Mesothelial cell of epicardium (in vitro differentiated cells): ENCODE results near the gene CORT. TPM values are rescaled to one million over a fixed set of nuclear protein-coding genes. Genes with fewer than 3 reads are reported as not detected.

Source experiments
- DNase-seq, 2 experiments: peaks; one replicate each; pipeline ENCODE4 v3.0.0; 2021; ENCODE audit warnings: low spot score in 2 of 2; ENCODE audit not compliant: unreplicated experiment in 2 of 2
- H3K27ac Mint-ChIP-seq: 2 replicates; pipeline ENCODE4 v1.8.0; 2021; ENCODE audit warnings: mixed read lengths
- H3K27me3 Mint-ChIP-seq: 2 replicates; pipeline ENCODE4 v1.8.0; 2021; ENCODE audit warnings: low read depth, mixed read lengths
- H3K36me3 Mint-ChIP-seq: 2 replicates; pipeline ENCODE4 v1.8.0; 2021; ENCODE audit warnings: mixed read lengths
- H3K4me1 Mint-ChIP-seq: 2 replicates; pipeline ENCODE4 v1.8.0; 2021; ENCODE audit warnings: mixed read lengths
- H3K4me3 Mint-ChIP-seq: 2 replicates; pipeline ENCODE4 v1.8.0; 2021; ENCODE audit warnings: mild to moderate bottlenecking, moderate library complexity, mixed read lengths
- H3K9me3 Mint-ChIP-seq: 2 replicates; pipeline ENCODE4 v1.8.0; 2021; ENCODE audit warnings: mixed read lengths
- total RNA-seq: library from RNA; stranded (reverse); gene quantifications from 3 replicates; pipeline ENCODE4 v1.2.1, GENCODE V29; 2021
- TF ChIP-seq, protein P1 (sequence below): fragments of 200-600 bp; sonication (generic); IDR thresholded peaks from one replicate; pipeline ENCODE4 v1.5.0; 2021; ENCODE audit warnings: antibody characterized with exemption; ENCODE audit not compliant: unreplicated experiment

CORT gene
- total RNA-seq, 1 donor from 2014 or later, result 0.83 TPM

DNA sequence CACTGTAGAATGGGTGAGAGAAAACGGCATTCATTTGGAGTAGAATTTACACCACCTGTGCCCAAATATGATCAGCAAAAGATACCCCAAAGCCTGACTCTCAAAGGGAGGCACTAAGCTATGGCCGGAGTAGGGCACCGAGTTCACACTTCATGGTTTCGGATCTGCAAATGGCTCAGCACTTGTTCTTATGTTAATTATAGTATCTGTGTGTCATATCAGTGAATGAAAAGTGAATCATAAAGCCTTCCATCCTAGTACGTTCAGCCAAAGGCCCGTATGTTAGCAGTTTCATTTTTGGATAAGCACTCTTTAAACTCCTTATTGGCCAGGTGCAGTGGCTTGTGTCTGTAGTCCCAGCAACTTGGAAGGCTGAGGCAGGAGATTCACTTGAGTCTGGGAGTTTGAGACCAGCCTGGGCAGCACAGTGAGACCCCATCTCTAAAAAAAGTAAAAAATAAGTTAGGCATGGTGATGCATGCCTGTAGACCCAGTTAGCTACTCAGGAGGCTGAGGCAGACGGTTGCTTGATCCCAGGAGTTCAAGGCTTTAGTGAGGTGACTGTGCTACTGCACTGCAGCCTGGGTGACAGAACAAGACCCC, 4.9 kb upstream of the CORT start:
- Mint-ChIP-seq H3K4me1 (peaks cover 5% of the 10 kb centered on the region), H3K27me3 (no peaks in the 10 kb centered on the region), H3K9me3 (no peaks in the 10 kb centered on the region), H3K36me3 (peaks cover 4% of the 10 kb centered on the region), H3K27ac (no peak overlapping the region), H3K4me3 (no peak overlapping the region)
- no peak for DNase-seq
- TF ChIP-seq, protein P1, sequence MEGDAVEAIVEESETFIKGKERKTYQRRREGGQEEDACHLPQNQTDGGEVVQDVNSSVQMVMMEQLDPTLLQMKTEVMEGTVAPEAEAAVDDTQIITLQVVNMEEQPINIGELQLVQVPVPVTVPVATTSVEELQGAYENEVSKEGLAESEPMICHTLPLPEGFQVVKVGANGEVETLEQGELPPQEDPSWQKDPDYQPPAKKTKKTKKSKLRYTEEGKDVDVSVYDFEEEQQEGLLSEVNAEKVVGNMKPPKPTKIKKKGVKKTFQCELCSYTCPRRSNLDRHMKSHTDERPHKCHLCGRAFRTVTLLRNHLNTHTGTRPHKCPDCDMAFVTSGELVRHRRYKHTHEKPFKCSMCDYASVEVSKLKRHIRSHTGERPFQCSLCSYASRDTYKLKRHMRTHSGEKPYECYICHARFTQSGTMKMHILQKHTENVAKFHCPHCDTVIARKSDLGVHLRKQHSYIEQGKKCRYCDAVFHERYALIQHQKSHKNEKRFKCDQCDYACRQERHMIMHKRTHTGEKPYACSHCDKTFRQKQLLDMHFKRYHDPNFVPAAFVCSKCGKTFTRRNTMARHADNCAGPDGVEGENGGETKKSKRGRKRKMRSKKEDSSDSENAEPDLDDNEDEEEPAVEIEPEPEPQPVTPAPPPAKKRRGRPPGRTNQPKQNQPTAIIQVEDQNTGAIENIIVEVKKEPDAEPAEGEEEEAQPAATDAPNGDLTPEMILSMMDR, result no peak

DNA sequence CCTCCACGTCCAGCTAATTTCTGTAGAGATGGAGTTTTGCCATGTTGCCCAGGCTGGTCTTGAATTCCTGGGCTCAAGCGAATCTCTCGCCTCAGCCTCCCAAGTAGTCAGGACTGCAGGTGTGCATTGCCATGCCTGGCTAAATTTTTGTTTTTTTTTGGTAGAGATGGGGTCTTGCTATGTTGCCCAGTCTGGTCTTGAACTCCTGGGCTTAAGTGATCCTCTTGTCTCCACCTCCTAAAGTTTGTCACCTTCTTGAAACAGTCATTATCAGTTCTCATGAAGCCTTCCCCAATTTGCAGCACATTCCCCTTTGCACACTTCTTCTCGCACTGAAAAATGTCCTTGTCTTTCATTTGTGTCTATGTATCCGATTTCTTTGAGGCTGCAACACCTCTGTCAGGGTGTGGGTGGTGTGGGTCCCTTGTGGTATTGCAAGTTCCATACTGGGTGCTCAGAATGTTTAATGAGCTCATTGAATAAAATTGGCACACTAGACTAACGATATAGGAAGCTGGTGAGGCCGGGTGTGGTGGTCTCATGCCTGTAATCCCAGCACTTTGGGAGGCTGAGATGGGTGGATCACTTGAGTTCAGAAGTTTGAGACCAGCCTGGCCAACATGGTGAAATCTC, 2.9 kb upstream of the CORT start:
- no peak overlapping the region for H3K4me3 Mint-ChIP-seq
- DNase-seq, result no peak
- H3K4me1 Mint-ChIP-seq, result peaks cover 25% of the 10 kb centered on the region
- no peaks in the 10 kb centered on the region for H3K27me3 Mint-ChIP-seq
- no peak overlapping the region for H3K27ac Mint-ChIP-seq
- TF ChIP-seq, protein P1, result no peak
- no peaks in the 10 kb centered on the region for H3K9me3 Mint-ChIP-seq
- peaks cover 2% of the 10 kb centered on the region for H3K36me3 Mint-ChIP-seq

DNA sequence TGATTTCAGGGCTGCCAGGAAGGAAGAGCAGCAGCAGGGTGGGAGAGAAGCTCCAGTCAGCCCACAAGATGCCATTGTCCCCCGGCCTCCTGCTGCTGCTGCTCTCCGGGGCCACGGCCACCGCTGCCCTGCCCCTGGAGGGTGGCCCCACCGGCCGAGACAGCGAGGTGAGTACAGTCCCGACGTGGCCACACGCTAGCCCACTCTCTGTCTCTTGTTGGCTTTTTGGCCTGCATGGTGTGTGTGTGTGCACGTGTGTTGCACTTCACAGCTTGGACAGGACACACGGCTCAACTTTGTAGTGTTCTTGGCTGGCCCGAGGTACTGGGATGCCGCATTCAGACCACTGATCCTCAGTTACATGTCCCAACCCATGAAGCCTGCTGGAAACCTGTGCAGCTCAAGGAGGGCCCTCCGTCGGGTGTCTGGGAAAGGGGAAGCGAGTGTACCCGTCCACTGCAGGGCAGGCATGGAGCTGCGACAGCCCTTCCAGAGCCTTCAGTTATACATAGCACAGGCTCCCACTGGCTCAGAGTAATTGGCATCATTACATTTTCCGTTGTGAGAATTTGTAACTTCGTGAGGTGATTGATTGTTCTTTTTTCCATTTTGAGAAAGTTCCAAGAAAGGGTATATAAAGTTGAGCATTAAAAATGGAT, 454 bp downstream of the CORT start:
- H3K9me3 Mint-ChIP-seq, result no peaks in the 10 kb centered on the region
- peak overlapping the region; percentile 57 for H3K27ac Mint-ChIP-seq
- DNase-seq, result no peak
- peaks cover 25% of the 10 kb centered on the region for H3K4me1 Mint-ChIP-seq
- peaks cover 2% of the 10 kb centered on the region for H3K36me3 Mint-ChIP-seq
- peak overlapping the region; percentile 42 for H3K4me3 Mint-ChIP-seq
- TF ChIP-seq, protein P1, result no peak
- H3K27me3 Mint-ChIP-seq, result no peaks in the 10 kb centered on the region

DNA sequence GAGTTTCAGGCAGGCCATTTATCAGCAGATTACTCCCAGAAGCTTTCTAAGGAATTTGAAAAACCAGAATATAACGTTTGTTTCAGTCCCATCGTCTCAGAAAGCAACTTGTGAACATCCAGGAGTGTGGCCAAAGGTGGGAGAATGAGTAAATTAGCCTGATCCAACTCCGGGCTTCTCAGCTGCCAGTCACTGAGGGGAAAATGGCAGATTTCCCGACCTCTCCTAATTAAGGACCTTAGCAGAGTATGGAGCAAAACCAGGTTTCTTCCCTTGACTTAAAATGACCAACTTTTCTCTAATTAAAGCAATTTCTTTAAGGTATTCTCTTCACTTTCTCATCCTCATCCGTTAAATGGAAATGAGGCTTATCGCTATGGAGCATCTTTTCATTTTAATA, 1.0 kb downstream of the CORT start:
- TF ChIP-seq, protein P1, result no peak
- Mint-ChIP-seq H3K27me3 (no peaks in the 10 kb centered on the region), H3K4me3 (peak overlapping the region; percentile 42), H3K4me1 (peaks cover 25% of the 10 kb centered on the region), H3K27ac (peak overlapping the region; percentile 57), H3K36me3 (peaks cover 2% of the 10 kb centered on the region), H3K9me3 (no peaks in the 10 kb centered on the region)
- DNase-seq, result no peak

DNA sequence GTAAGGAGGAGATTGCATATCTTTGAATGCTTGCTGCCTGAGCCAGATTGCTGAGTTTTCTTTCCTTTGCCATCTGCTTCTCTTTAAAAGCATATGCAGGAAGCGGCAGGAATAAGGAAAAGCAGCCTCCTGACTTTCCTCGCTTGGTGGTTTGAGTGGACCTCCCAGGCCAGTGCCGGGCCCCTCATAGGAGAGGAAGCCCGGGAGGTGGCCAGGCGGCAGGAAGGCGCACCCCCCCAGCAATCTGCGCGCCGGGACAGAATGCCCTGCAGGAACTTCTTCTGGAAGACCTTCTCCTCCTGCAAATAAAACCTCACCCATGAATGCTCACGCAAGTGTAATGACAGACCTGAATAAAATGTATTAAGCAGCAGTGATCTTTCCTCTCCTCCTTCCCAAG, 1.5 kb downstream of the CORT start:
- Mint-ChIP-seq H3K27me3 (no peaks in the 10 kb centered on the region), H3K9me3 (no peaks in the 10 kb centered on the region), H3K4me1 (peaks cover 29% of the 10 kb centered on the region), H3K36me3 (peaks cover 2% of the 10 kb centered on the region), H3K4me3 (peak overlapping the region; percentile 42), H3K27ac (peak overlapping the region; percentile 57)
- peak in 1 of 2 experiments; percentile 33 for DNase-seq
- TF ChIP-seq, protein P1, result no peak
